Fibroblast of skin of abdomen (primary cell): ENCODE measurements around the gene KRT83.
"Not testable (repeated sequence)": the region's sequence is repeated elsewhere in the genome, so short reads cannot be mapped to it uniquely, and the experiment has no call there.

Source experiments
- DNase-seq: peaks from one replicate; pipeline ENCODE4 v3.0.0-alpha.2; 2013

Gene KRT83

GRCh38 chr12:52331039-52331438 lies 9.8 kb upstream of the KRT83 start:
- DNase-seq: no peak

GRCh38 chr12:52327830-52328500 lies 6.8 kb upstream of the KRT83 start:
- no peak for DNase-seq

GRCh38 chr12:52327052-52327829 lies 6.0 kb upstream of the KRT83 start:
- peak; percentile 87 for DNase-seq

- DNase-seq: no peak
These were observed 2.9 kb upstream of the KRT83 start for GRCh38 chr12:52324153-52324444.

GRCh38 chr12:52323416-52324152 lies 2.4 kb upstream of the KRT83 start:
- DNase-seq: no peak

- no peak for DNase-seq
These were observed 1.8 kb upstream of the KRT83 start for GRCh38 chr12:52323001-52323400.

- no peak for DNase-seq
These were observed 871 bp upstream of the KRT83 start for GRCh38 chr12:52322069-52322468.

- no peak for DNase-seq
These were observed 220 bp upstream of the KRT83 start for GRCh38 chr12:52321418-52321817.

GRCh38 chr12:52319097-52319496 lies 2.1 kb downstream of the KRT83 start:
- DNase-seq: no peak

GRCh38 chr12:52318241-52318990 lies 2.8 kb downstream of the KRT83 start:
- DNase-seq: no peak

GRCh38 chr12:52317468-52318052 lies 3.6 kb downstream of the KRT83 start:
- no peak for DNase-seq

- no peak for DNase-seq
These were observed 4.5 kb downstream of the KRT83 start for GRCh38 chr12:52316701-52317100.

- DNase-seq: no peak
These were observed 4.9 kb downstream of the KRT83 start for GRCh38 chr12:52316290-52316689.

GRCh38 chr12:52315721-52316120 lies 5.5 kb downstream of the KRT83 start:
- DNase-seq: not testable (repeated sequence)

GRCh38 chr12:52314511-52314910 lies 6.7 kb downstream of the KRT83 start:
- DNase-seq: no peak

GRCh38 chr12:52313926-52314325 lies 7.3 kb downstream of the KRT83 start:
- no peak for DNase-seq

GRCh38 chr12:52313461-52313860 lies 7.7 kb downstream of the KRT83 start:
- no peak for DNase-seq

GRCh38 chr12:52312086-52312485 lies 9.1 kb downstream of the KRT83 start:
- DNase-seq: no peak

- no peak for DNase-seq
These were observed 9.9 kb downstream of the KRT83 start for GRCh38 chr12:52311285-52311648.

- DNase-seq: no peak
These were observed 10.4 kb downstream of the KRT83 start for GRCh38 chr12:52310622-52311284.

GRCh38 chr12:52308806-52309425 lies 12.3 kb downstream of the KRT83 start:
- DNase-seq: no peak
